Sigmoid colon (tissue), 7 donors: Measurements from ENCODE around the gene OR2A14. TPM values are rescaled to one million over a fixed set of nuclear protein-coding genes. Genes with fewer than 3 reads are reported as not detected.

Source experiments
- DNase-seq: peaks from one replicate; pipeline ENCODE4 v3.0.0-alpha.2; 2019
- H3K27ac ChIP-seq, 4 donors: fragments of 200-600 bp; sonication (generic); one replicate each; pipeline ENCODE4 v1.5.1; 2016 to 2019; ENCODE audit warnings: mild to moderate bottlenecking in 1 of 4
- H3K27me3 ChIP-seq, 3 donors: fragments of 200-600 bp; sonication (generic); one replicate each; pipeline ENCODE4 v1.5.1; 2019; ENCODE audit warnings: mild to moderate bottlenecking in 1 of 3
- H3K36me3 ChIP-seq, 4 donors: fragments of 200-600 bp; sonication (generic); one replicate each; pipeline ENCODE4 v1.5.1; 2016 to 2019
- H3K4me1 ChIP-seq, 4 donors: fragments of 200-600 bp; sonication (generic); one replicate each; pipeline ENCODE4 v1.5.1; 2017 to 2019
- H3K4me3 ChIP-seq, 4 donors: fragments of 200-600 bp; sonication (generic); one replicate each; pipeline ENCODE4 v1.5.1; 2017 to 2019; ENCODE audit warnings: mild to moderate bottlenecking in 2 of 4, moderate library complexity in 1 of 4
- H3K9me3 ChIP-seq, 4 donors: fragments of 200-600 bp in 3 of 4; sonication (generic) in 3 of 4; one replicate each; pipeline versions ENCODE4 v1.5.1 to v1.6.1; 2013 to 2019
- CTCF ChIP-seq, 4 experiments: fragments of 450-650 bp in 3 of 4; fragments of 200-600 bp in 1 of 4; IDR thresholded peaks; one replicate each; pipeline ENCODE4 v1.5.1; 2016 to 2019; ENCODE audit warnings: antibody characterized with exemption in 4 of 4, mild to moderate bottlenecking in 3 of 4, moderate library complexity in 2 of 4
- EP300 ChIP-seq, 4 donors: sonication (generic); formaldehyde crosslinking; IDR thresholded peaks; one replicate each; pipeline ENCODE4 v1.6.1; 2017; ENCODE audit warnings: antibody characterized with exemption in 4 of 4
- POLR2A ChIP-seq, 2 donors: fragments of 450-650 bp; IDR thresholded peaks; one replicate each; pipeline ENCODE4 v1.6.1; 2016; ENCODE audit warnings: antibody characterized with exemption in 2 of 2, mild to moderate bottlenecking in 2 of 2, moderate library complexity in 2 of 2
- POLR2AphosphoS5 ChIP-seq, 4 donors: sonication (generic); formaldehyde crosslinking; IDR thresholded peaks; one replicate each; pipeline ENCODE4 v1.6.1; 2017; ENCODE audit warnings: antibody characterized with exemption in 4 of 4
- WGBS, 2 donors: extraction: QIAGEN DNeasy Blood & Tissue Kit; methylation state at CpG; one replicate each; pipeline ENCODE4 v1.1.7; 2013; 5-methylcytosine and 5-hydroxymethylcytosine counted together
- intact Hi-C: fragments of 100-400 bp; cut with DNase I; formaldehyde crosslinking; loops from one replicate; pipeline ENCODE4 v1.15.1; 2023
- polyA plus RNA-seq, 3 donors: library from polyadenylated mRNA; stranded (reverse); fragments of 200-250 nt; gene quantifications; one replicate each; pipeline ENCODE4 v1.2.3, GENCODE V29; 2013
- total RNA-seq, 4 donors: library from RNA; depleted of rRNA; stranded (reverse); fragments of >200 nt; gene quantifications; one replicate each; pipeline ENCODE4 v1.1.0, GENCODE V29; 2016
- donor health status: healthy with polysubstance abuse.
- donor health status: Bipolar disorder and iron deficiency.
- donor health status: healthy.

Gene OR2A14
- total and polyA plus RNA-seq, 7 donors = not detected

DNA sequence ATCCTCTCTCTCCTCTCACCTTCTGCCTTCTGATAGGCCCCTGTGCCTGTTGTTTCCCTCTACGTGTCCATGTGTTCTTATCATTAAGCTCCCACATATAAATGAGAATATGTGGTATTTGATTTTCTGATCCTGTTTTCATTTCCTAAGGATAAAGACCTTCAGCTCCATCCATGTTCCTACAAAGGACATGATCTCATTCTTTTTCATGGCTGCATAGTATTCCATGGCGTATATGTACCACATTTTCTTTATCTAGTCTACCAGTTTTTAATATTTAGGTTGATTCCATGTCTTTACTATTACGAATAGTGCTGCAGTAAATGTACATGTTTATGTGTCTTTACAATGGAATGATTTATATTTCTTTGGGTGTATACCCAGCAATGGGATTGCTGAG is 32.3 kb upstream of the OR2A14 start:
- H3K27me3 ChIP-seq = no peaks in the 10 kb centered on the region
- TF ChIP-seq POLR2AphosphoS5 (IDR thresholded peaks at IDR 0.05) (no peak), POLR2A (IDR thresholded peaks at IDR 0.05) (no peak), CTCF (IDR thresholded peaks at IDR 0.05) (no peak), EP300 (IDR thresholded peaks at IDR 0.05) (no peak)

DNA sequence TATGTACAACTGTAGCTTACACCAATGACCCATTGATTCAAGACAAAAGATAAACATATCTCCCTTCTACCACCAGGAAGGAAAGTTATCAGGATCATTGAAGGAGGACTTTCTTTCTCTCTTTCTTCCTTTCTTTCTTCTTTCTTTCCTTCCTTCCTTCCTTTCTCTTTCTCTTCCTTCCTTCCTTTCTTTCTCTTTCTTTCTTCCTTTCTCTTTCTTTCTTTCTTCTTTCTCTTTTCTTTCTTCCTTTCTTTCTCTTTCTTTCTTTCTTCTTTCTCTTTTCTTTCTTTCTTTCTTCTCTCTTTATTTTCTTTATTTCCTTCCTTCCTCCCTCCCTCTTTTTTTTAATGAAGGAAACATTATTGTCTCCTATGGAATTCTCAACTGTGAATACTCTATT is 24.2 kb upstream of the OR2A14 start:
- no peak for TF ChIP-seq POLR2AphosphoS5 (IDR thresholded peaks at IDR 0.05)
- TF ChIP-seq CTCF (IDR thresholded peaks at IDR 0.05) = no peak
- no peak for TF ChIP-seq EP300 (IDR thresholded peaks at IDR 0.05)
- no peak for TF ChIP-seq POLR2A (IDR thresholded peaks at IDR 0.05)
- Histone ChIP-seq H3K9me3 (no peaks in the 10 kb centered on the region), H3K4me1 (no peaks in the 10 kb centered on the region), H3K27ac (no peak overlapping the region), H3K27me3 (no peaks in the 10 kb centered on the region), H3K36me3 (no peaks in the 10 kb centered on the region), H3K4me3 (no peak overlapping the region)
- intact Hi-C loops = no loop called here
- DNase-seq = no peak

More for the DNA sequence above, 32.3 kb upstream of the OR2A14 start:
- Histone ChIP-seq H3K9me3 (no peaks in the 10 kb centered on the region), H3K27ac (no peak overlapping the region), H3K4me3 (no peak overlapping the region), H3K4me1 (no peaks in the 10 kb centered on the region), H3K36me3 (no peaks in the 10 kb centered on the region)
- WGBS, 2 donors = 90 to 92% methylated on average over 3 of the region's 3 CpGs
- intact Hi-C loops = no loop called here
- no peak for DNase-seq

DNA sequence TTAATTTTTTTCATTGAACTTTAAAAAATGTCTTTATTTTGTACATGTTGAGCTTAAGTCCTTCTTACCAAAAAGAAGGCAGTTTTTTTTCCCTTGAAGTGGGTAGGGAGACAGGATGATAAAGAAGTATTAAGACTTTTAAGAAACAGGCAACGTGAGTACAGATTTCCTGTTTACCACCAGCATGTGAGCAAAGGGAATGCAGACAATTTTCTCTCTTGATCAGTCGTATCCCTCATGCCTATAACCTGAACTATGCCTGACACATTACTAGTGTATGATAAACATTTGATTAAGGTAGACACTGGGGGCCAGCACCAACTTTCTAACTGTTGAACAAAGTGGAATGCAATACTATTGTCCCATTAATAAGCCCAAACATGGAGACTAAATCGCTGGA is 22.4 kb upstream of the OR2A14 start:
- H3K27me3 ChIP-seq = no peaks in the 10 kb centered on the region
- H3K4me3 ChIP-seq = no peak overlapping the region
- no peak for TF ChIP-seq EP300 (IDR thresholded peaks at IDR 0.05)
- no peak for TF ChIP-seq POLR2AphosphoS5 (IDR thresholded peaks at IDR 0.05)
- TF ChIP-seq POLR2A (IDR thresholded peaks at IDR 0.05) = no peak
- no peak for TF ChIP-seq CTCF (IDR thresholded peaks at IDR 0.05)
- intact Hi-C loops = no loop called here
- 46 to 64% methylated on average over 3 of the region's 3 CpGs for WGBS, 2 donors
- DNase-seq = no peak
- no peaks in the 10 kb centered on the region for H3K9me3 ChIP-seq
- H3K4me1 ChIP-seq = no peaks in the 10 kb centered on the region
- no peaks in the 10 kb centered on the region for H3K36me3 ChIP-seq
- H3K27ac ChIP-seq = no peak overlapping the region

DNA sequence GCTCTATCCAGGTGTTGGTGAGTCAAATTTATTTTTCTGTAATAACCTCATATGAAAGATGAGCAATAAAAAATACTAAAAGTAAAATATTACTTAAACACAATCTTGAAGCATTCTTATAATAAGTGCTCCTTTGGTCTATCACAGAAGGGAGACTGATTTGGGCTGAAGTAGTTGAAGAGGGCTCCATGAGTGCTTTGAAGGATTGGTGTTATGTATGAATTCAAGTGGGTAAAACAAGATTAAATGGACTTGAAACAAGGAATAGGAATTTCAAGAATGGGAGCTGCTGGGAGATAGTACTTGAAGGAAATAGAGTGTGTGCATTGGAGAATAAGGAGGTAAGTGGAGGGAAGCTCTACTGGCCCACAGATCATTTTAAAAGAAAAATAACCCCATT is 20.9 kb upstream of the OR2A14 start:
- H3K9me3 ChIP-seq = no peaks in the 10 kb centered on the region
- H3K36me3 ChIP-seq = no peaks in the 10 kb centered on the region
- no peaks in the 10 kb centered on the region for H3K4me1 ChIP-seq
- intact Hi-C loops = no loop called here
- TF ChIP-seq POLR2A (IDR thresholded peaks at IDR 0.05) (no peak), POLR2AphosphoS5 (IDR thresholded peaks at IDR 0.05) (no peak), EP300 (IDR thresholded peaks at IDR 0.05) (no peak), CTCF (IDR thresholded peaks at IDR 0.05) (no peak)
- DNase-seq = no peak
- no peaks in the 10 kb centered on the region for H3K27me3 ChIP-seq
- no peak overlapping the region for H3K4me3 ChIP-seq
- H3K27ac ChIP-seq = no peak overlapping the region

DNA sequence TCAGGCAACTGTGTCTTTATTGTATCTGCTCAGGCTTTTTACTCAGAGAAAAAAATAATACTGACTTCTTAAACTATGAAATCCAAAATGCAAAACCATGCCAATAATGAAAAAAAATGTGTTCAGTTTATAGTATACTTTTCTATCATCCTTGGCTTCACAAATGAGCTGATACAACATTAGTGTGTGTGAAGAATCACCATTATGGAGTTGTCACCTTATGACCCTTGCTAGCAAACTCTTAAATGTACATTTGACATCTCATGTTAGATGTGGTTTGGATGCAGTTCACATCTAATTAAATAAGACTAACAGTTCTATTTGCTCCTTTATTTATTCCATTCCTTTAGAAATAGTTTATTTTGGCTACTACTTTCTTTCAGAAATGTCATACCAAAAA is 17.8 kb upstream of the OR2A14 start:
- H3K27me3 ChIP-seq = no peaks in the 10 kb centered on the region
- no peak for TF ChIP-seq POLR2A (IDR thresholded peaks at IDR 0.05)
- TF ChIP-seq EP300 (IDR thresholded peaks at IDR 0.05) = no peak
- no peak for TF ChIP-seq POLR2AphosphoS5 (IDR thresholded peaks at IDR 0.05)
- no peak for TF ChIP-seq CTCF (IDR thresholded peaks at IDR 0.05)
- H3K4me3 ChIP-seq = no peak overlapping the region
- H3K9me3 ChIP-seq = no peaks in the 10 kb centered on the region
- H3K36me3 ChIP-seq = no peaks in the 10 kb centered on the region
- intact Hi-C loops = no loop called here
- H3K4me1 ChIP-seq = no peaks in the 10 kb centered on the region
- no peak for DNase-seq
- H3K27ac ChIP-seq = no peak overlapping the region
